IMR-90 (cell line): ENCODE results near the gene TTC7B. TPM values are rescaled to one million over a fixed set of nuclear protein-coding genes. Genes with fewer than 3 reads are reported as not detected.

Experiments
- ATAC-seq: fragments of 200-7000 bp; cut with Tn5 transposase; 2 replicates; pipeline ENCODE4 v1.9.1; 2020; ENCODE audit warnings: low read depth, mild to moderate bottlenecking, moderate library complexity
- BruUV-seq: library from RNA; stranded (reverse); fragments of 400-500 nt; replicated peaks from 2 replicates; lab custom pipeline; 2021; lab: Mats Ljungman, UMichigan
- CTCF ChIA-PET: fragments of 300-600 bp; formaldehyde crosslinking; extraction: SDS; loops from one replicate; lab custom pipeline; 2021; ENCODE audit warnings: antibody characterized with exemption; lab: Yijun Ruan, JAX
- POLR2A ChIA-PET: fragments of 300-600 bp; sonication (Branson Sonifier 250); formaldehyde crosslinking; loops from one replicate; lab custom pipeline; 2022; ENCODE audit warnings: antibody characterized with exemption; ENCODE audit not compliant: unreplicated experiment; lab: Charles Lee
- DNase-seq: peaks from one replicate; pipeline ENCODE4 v3.0.0; 2013
- H2AFZ ChIP-seq: replicated peaks from 2 replicates; pipeline ENCODE3; 2013; ENCODE audit warnings: low read length, mild to moderate bottlenecking; ENCODE audit not compliant: poor library complexity
- H2AK5ac ChIP-seq: 2 replicates; pipeline ENCODE4 v1.6.1; 2013; ENCODE audit warnings: low read depth, low read length, inconsistent platforms
- H2AK9ac ChIP-seq: replicated peaks from 2 replicates; pipeline ENCODE3; 2013; ENCODE audit warnings: mild to moderate bottlenecking, low read depth, low read length, moderate library complexity; ENCODE audit not compliant: poor library complexity
- H2BK120ac ChIP-seq: 2 replicates; pipeline ENCODE4 v1.6.1; 2013; ENCODE audit warnings: low read depth, low read length, inconsistent platforms
- H2BK15ac ChIP-seq: 3 replicates; pipeline ENCODE4 v1.6.1; 2013; ENCODE audit warnings: low read depth, low read length, inconsistent platforms
- H2BK20ac ChIP-seq: 2 replicates; pipeline ENCODE4 v1.6.1; 2013; ENCODE audit warnings: low read depth, mild to moderate bottlenecking, inconsistent platforms, low read length, moderate library complexity
- H2BK5ac ChIP-seq: 2 replicates; pipeline ENCODE4 v1.6.1; 2013; ENCODE audit warnings: mild to moderate bottlenecking, low read depth, low read length, inconsistent platforms; ENCODE audit not compliant: poor library complexity, severe bottlenecking
- H3K14ac ChIP-seq: replicated peaks from 2 replicates; pipeline ENCODE4 v1.6.1; 2013; ENCODE audit warnings: low read depth, low read length, inconsistent platforms
- H3K18ac ChIP-seq: 2 replicates; pipeline ENCODE4 v1.6.1; 2013; ENCODE audit warnings: low read depth, low read length, control low read depth
- H3K23ac ChIP-seq: 2 replicates; pipeline ENCODE4 v1.6.1; 2013; ENCODE audit warnings: low read depth, low read length, inconsistent platforms
- H3K27ac ChIP-seq: 2 replicates; pipeline ENCODE4 v1.5.1; 2013; ENCODE audit warnings: mild to moderate bottlenecking, control low read depth, low read length; ENCODE audit not compliant: insufficient read depth
- H3K27me3 ChIP-seq: 2 replicates; pipeline ENCODE4 v1.6.1; 2013; ENCODE audit warnings: low read length; ENCODE audit not compliant: control insufficient read depth, insufficient read depth
- H3K36me3 ChIP-seq: 2 replicates; pipeline ENCODE4 v1.6.1; 2013; ENCODE audit warnings: low read length, mixed read lengths; ENCODE audit not compliant: control insufficient read depth, insufficient read depth
- H3K4ac ChIP-seq: 2 replicates; pipeline ENCODE4 v1.6.1; 2013; ENCODE audit warnings: low read depth, low read length, inconsistent platforms
- H3K4me1 ChIP-seq: 2 replicates; pipeline ENCODE4 v1.6.1; 2013; ENCODE audit warnings: low read length, mixed read lengths; ENCODE audit not compliant: control insufficient read depth, insufficient read depth
- H3K4me2 ChIP-seq: 2 replicates; pipeline ENCODE4 v1.6.1; 2013; ENCODE audit warnings: low read depth, mild to moderate bottlenecking, control low read depth, low read length, moderate library complexity
- H3K4me3 ChIP-seq: 2 replicates; pipeline ENCODE4 v1.5.1; 2013; ENCODE audit warnings: low read depth, mild to moderate bottlenecking, control low read depth, low read length, moderate library complexity; ENCODE audit not compliant: insufficient read depth
- H3K56ac ChIP-seq: 2 replicates; pipeline ENCODE4 v1.6.1; 2013; ENCODE audit warnings: low read length, inconsistent platforms; ENCODE audit not compliant: insufficient read depth; ENCODE audit errors: extremely low read depth
- H3K79me1 ChIP-seq, 2 experiments: 2 replicates each; pipeline ENCODE4 v1.6.1; 2013; ENCODE audit warnings: low read length in 2 of 2, inconsistent platforms in 1 of 2, low read depth in 1 of 2
- H3K9ac ChIP-seq: 2 replicates; pipeline ENCODE4 v1.6.1; 2013; ENCODE audit warnings: low read depth, low read length, control low read depth
- H3K9me1 ChIP-seq: 2 replicates; pipeline ENCODE4 v1.6.1; 2013; ENCODE audit warnings: low read length, inconsistent platforms; ENCODE audit not compliant: insufficient read depth
- H3K9me3 ChIP-seq: 2 replicates; pipeline ENCODE4 v1.6.1; 2013; ENCODE audit warnings: low read length; ENCODE audit not compliant: control insufficient read depth, insufficient read depth
- H4K20me1 ChIP-seq: 2 replicates; pipeline ENCODE4 v1.6.1; 2013; ENCODE audit warnings: low read length, inconsistent platforms; ENCODE audit not compliant: insufficient read depth
- H4K5ac ChIP-seq: 2 replicates; pipeline ENCODE4 v1.6.1; 2013; ENCODE audit warnings: mild to moderate bottlenecking, low read depth, low read length, control low read depth
- H4K8ac ChIP-seq, 2 experiments: 2 replicates each; pipeline ENCODE4 v1.6.1; 2013; ENCODE audit warnings: low read depth in 2 of 2, low read length in 2 of 2, control low read depth in 1 of 2, inconsistent platforms in 1 of 2
- H4K91ac ChIP-seq: 2 replicates; pipeline ENCODE4 v1.6.1; 2013; ENCODE audit warnings: low read depth, low read length, inconsistent platforms; ENCODE audit not compliant: insufficient read depth
- BHLHE40 ChIP-seq: fragments of 150-350 bp; IDR thresholded peaks from 2 replicates; pipeline ENCODE4 v1.6.1; 2016; ENCODE audit warnings: mild to moderate bottlenecking, low read depth, low read length
- CHD1 ChIP-seq: IDR thresholded peaks from 2 replicates; pipeline ENCODE4 v1.6.1; 2012; ENCODE audit warnings: low read depth, low read length, improper control_type of control experiment
- RFX5 ChIP-seq: IDR thresholded peaks from 2 replicates; pipeline ENCODE4 v1.8.0; 2012; ENCODE audit warnings: low read depth, mild to moderate bottlenecking, low read length, moderate library complexity
- USF2 ChIP-seq: fragments of 150-350 bp; IDR thresholded peaks from 2 replicates; pipeline ENCODE4 v1.6.1; 2017; ENCODE audit warnings: mild to moderate bottlenecking, antibody characterized with exemption, low read length, low read depth
- WGBS, 2 experiments: methylation state at CpG; one replicate each; pipeline versions ENCODE4 v1.1.5 to v1.1.7; 2013; ENCODE audit warnings: missing lambda C conversion rate in 2 of 2; ENCODE audit not compliant: insufficient read length in 1 of 2; ENCODE audit errors: extremely low coverage in 2 of 2; 5-methylcytosine and 5-hydroxymethylcytosine counted together
- dilution Hi-C: fragments of 300-500 bp; cut with HindIII; formaldehyde crosslinking; loops from one replicate; pipeline ENCODE4 v1.14.3; 2018; ENCODE audit warnings: low sequenced_read_pairs; ENCODE audit not compliant: unreplicated experiment
- in situ Hi-C: fragments of 300-500 bp; cut with MboI; formaldehyde crosslinking; loops from 3 replicates; pipeline ENCODE4 v1.14.3; 2019; ENCODE audit warnings: low sequenced_read_pairs, inconsistent platforms, mixed read lengths
- intact Hi-C: fragments of 100-400 bp; cut with micrococcal nuclease; formaldehyde crosslinking; loops from 2 replicates; pipeline ENCODE4 v1.10.0; 2022
- polyA plus RNA-seq, 3 experiments: library from polyadenylated mRNA; depleted of rRNA; stranded (reverse); fragments of >200 nt; gene quantifications; 2 replicates each; pipeline ENCODE4 v1.2.3, GENCODE V29; 2012; ENCODE audit warnings: low replicate concordance in 1 of 3
- total RNA-seq: library from RNA; depleted of rRNA; stranded (reverse); fragments of >200 nt; gene quantifications from 2 replicates; pipeline ENCODE4 v1.2.3, GENCODE V29; 2012

Gene TTC7B
- total and polyA plus RNA-seq, 2 of the 4 experiments (the other 2 are of a cell fraction), result 18.1 to 35.3 TPM

GRCh38 chr14:90663140-90663539 is 153.1 kb downstream of the TTC7B start:
- intact Hi-C loops, result no loop called here
- H3K18ac ChIP-seq, result no peak overlapping the region
- peaks cover 14% of the 10 kb centered on the region for H3K4me1 ChIP-seq

More at GRCh38 chr14:90663140-90663539, 153.1 kb downstream of the TTC7B start:
- Histone ChIP-seq H3K4me3 (no peak overlapping the region), H3K9me1 (peaks cover 4% of the 10 kb centered on the region), H3K9ac (no peak overlapping the region), H4K8ac (no peak overlapping the region), H3K9me3 (no peaks in the 10 kb centered on the region), H2AFZ (no peak overlapping the region), H2BK5ac (no peak overlapping the region), H3K79me1 (no peaks in the 10 kb centered on the region), H3K27ac (no peak overlapping the region), H3K4me2 (no peak overlapping the region), H2BK20ac (no peak overlapping the region), H3K23ac (no peak overlapping the region), H4K20me1 (0 out of 2 replicates have a peak, but pooled peaks cover 2% of the 10 kb centered on the region), H3K4ac (no peak overlapping the region), H2AK5ac (no peak overlapping the region), H4K5ac (no peak overlapping the region), H3K14ac (no peak overlapping the region), H2BK120ac (no peak overlapping the region), H3K36me3 (no peaks in the 10 kb centered on the region), H4K91ac (no peak overlapping the region), H2AK9ac (no peak overlapping the region), H3K56ac (no peak overlapping the region), H3K27me3 (no peaks in the 10 kb centered on the region), H2BK15ac (no peak overlapping the region)
- ATAC-seq, result no peak
- no TSS peak for BruUV-seq
- WGBS, 2 experiments, result no CpG with 5 or more reads among the region's 5 CpGs
- ChIA-PET CTCF (no interaction called here), POLR2A (no interaction called here)
- dilution Hi-C loops, result no loop called here
- no peak for TF ChIP-seq USF2
- no peak for TF ChIP-seq RFX5
- TF ChIP-seq CHD1, result no peak
- no peak for TF ChIP-seq BHLHE40
- in situ Hi-C loops, result no loop called here
- no peak for DNase-seq
